ENCODE results near the gene SECTM1.
"Not testable (repeated sequence)": the region's sequence is repeated elsewhere in the genome, so short reads cannot be mapped to it uniquely, and the experiment has no call there.

Gene SECTM1

DNA sequence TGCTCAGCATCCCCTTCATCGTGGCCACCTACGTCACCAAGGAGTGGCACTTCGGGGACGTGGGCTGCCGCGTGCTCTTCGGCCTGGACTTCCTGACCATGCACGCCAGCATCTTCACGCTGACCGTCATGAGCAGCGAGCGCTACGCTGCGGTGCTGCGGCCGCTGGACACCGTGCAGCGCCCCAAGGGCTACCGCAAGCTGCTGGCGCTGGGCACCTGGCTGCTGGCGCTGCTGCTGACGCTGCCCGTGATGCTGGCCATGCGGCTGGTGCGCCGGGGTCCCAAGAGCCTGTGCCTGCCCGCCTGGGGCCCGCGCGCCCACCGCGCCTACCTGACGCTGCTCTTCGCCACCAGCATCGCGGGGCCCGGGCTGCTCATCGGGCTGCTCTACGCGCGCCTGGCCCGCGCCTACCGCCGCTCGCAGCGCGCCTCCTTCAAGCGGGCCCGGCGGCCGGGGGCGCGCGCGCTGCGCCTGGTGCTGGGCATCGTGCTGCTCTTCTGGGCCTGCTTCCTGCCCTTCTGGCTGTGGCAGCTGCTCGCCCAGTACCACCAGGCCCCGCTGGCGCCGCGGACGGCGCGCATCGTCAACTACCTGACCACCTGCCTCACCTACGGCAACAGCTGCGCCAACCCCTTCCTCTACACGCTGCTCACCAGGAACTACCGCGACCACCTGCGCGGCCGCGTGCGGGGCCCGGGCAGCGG is 41.2 kb upstream of the SECTM1 start:
- Histone ChIP-seq H3K27ac (ENCODE audit: low read length) (no peak overlapping the region), H3K9me3 (ENCODE audit: control insufficient read depth in 1 of 2, low read length in 2 of 2) (no peaks in the 10 kb centered on the region), H3K4me1 (ENCODE audit: control insufficient read depth in 1 of 2, insufficient read depth in 2 of 2, low read length in 2 of 2) (peaks cover 0 to 24% of the 10 kb centered on the region in 2 donors), H3K27me3 (ENCODE audit: low read depth, low read length) (peaks cover 43% of the 10 kb centered on the region), H3K4me3 (ENCODE audit: low read depth in 1 of 2, low read length in 2 of 2) (no peak overlapping the region), H3K36me3 (ENCODE audit: control insufficient read depth in 1 of 2, insufficient read depth in 2 of 2, low read length in 2 of 2) (no peaks in the 10 kb centered on the region)

DNA sequence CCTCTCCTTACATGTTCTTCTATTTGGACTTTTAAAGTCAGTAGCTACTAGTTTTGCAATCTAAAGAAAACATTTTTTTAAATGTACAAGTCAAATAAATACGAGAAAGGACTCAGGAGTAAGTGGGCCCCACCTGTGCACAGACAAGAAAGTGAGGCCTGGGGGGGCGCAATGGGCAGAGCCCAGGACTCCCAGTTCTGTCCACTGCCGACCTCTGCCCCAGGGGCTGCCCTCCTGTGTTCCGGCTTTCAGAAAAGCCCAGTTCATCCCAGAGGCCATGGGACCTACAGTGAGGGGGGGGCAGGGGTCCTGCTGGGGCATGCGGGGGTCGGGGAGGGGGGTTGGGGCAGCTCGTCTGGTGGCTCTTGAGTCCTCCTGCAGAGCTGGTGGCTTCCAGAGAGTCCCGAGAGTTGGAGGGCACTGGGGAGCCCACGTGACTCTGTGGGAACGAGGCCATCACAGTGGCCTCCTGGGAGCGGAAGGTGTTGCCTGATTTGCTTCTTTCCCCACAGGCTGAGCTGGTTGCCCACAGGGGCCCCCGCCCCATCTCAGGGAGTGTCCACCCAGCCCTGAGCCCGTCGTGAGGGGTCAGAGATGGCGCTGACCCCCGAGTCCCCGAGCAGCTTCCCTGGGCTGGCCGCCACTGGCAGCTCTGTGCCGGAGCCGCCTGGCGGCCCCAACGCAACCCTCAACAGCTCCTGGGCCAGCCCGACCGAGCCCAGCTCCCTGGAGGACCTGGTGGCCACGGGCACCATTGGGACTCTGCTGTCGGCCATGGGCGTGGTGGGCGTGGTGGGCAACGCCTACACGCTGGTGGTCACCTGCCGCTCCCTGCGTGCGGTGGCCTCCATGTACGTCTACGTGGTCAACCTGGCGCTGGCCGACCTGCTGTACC is 40.4 kb upstream of the SECTM1 start:
- Histone ChIP-seq H3K27ac (ENCODE audit: low read length) (no peak overlapping the region), H3K9me3 (ENCODE audit: control insufficient read depth in 1 of 2, low read length in 2 of 2) (no peaks in the 10 kb centered on the region), H3K27me3 (ENCODE audit: low read depth, low read length) (peaks cover 43% of the 10 kb centered on the region), H3K36me3 (ENCODE audit: control insufficient read depth in 1 of 2, insufficient read depth in 2 of 2, low read length in 2 of 2) (no peaks in the 10 kb centered on the region), H3K4me1 (ENCODE audit: control insufficient read depth in 1 of 2, insufficient read depth in 2 of 2, low read length in 2 of 2) (peaks cover 0 to 24% of the 10 kb centered on the region in 2 donors), H3K4me3 (ENCODE audit: low read depth in 1 of 2, low read length in 2 of 2) (no peak overlapping the region)

DNA sequence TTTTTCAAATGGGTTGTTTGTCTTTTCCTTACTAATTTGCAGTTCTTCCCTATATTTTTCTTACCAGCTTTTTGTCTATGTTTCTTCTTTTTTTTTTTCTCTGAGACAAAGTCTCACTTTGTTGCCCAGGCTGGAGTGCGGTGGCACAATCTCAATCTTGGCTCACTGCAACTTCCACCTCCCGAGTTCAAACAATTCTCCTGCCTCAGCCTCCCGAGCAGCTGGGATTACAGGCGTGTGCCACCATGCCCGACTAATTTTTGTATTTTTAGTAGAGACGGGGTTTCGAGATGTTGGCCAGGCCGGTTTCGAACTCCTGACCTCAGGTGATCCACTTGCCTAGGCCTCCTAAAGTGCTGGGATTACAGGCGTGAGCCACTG is 39.5 kb upstream of the SECTM1 start:
- Histone ChIP-seq H3K27me3 (ENCODE audit: low read depth, low read length) (peaks cover 40% of the 10 kb centered on the region), H3K4me1 (ENCODE audit: control insufficient read depth in 1 of 2, insufficient read depth in 2 of 2, low read length in 2 of 2) (peaks cover 0 to 24% of the 10 kb centered on the region in 2 donors)

DNA sequence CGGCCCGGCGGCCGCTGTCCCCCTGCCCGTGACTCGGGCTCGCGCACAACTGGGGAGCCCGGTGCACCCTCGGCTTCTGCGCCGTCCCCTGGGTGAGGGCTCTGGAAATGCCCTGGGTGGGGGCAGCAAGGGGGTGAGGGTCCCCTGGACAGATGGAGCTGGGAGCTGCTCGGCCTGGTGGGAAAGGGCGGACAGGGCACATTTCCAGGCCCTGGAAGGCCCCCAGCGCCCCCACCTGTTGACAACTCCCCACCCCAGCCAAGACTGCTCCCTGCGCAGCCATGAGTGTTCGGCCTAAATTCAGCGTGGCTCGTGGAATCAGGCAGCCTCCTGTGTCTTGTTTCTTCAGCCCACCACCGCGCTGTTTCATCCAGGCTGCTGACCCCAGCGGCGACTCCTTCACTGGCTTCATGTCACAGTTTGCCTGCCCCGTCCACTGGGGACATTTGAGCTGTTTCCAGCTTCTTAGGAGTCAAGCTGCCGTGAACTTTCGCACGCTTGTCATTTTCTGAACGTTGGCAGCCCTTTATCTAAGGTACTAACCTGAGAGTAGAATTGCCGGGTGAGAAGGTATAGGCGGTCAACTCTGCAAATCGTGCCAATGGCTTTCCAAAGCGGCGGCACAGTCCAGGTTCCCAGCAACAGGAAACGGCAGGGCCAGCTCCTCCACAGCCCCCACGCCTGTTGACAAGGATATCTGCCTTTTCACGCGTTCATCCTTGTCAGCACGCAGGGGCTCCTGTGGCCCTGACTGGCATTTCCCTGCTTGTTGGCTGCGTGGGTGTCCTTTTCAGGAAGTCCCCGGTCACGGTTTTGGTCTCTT is 38.9 kb upstream of the SECTM1 start:
- Histone ChIP-seq H3K4me1 (ENCODE audit: control insufficient read depth in 1 of 2, insufficient read depth in 2 of 2, low read length in 2 of 2) (peaks cover 0 to 24% of the 10 kb centered on the region in 2 donors), H3K27ac (ENCODE audit: low read length) (no peak overlapping the region), H3K9me3 (ENCODE audit: control insufficient read depth in 1 of 2, low read length in 2 of 2) (no peaks in the 10 kb centered on the region), H3K27me3 (ENCODE audit: low read depth, low read length) (peaks cover 40% of the 10 kb centered on the region), H3K36me3 (ENCODE audit: control insufficient read depth in 1 of 2, insufficient read depth in 2 of 2, low read length in 2 of 2) (no peaks in the 10 kb centered on the region), H3K4me3 (ENCODE audit: low read depth in 1 of 2, low read length in 2 of 2) (no peak overlapping the region)

More for the DNA sequence above, 39.5 kb upstream of the SECTM1 start:
- H3K36me3 ChIP-seq (ENCODE audit: control insufficient read depth in 1 of 2, insufficient read depth in 2 of 2, low read length in 2 of 2); H3K27ac ChIP-seq (ENCODE audit: low read length); H3K9me3 ChIP-seq (ENCODE audit: control insufficient read depth in 1 of 2, low read length in 2 of 2); H3K4me3 ChIP-seq (ENCODE audit: low read depth in 1 of 2, low read length in 2 of 2): not testable (repeated sequence)

DNA sequence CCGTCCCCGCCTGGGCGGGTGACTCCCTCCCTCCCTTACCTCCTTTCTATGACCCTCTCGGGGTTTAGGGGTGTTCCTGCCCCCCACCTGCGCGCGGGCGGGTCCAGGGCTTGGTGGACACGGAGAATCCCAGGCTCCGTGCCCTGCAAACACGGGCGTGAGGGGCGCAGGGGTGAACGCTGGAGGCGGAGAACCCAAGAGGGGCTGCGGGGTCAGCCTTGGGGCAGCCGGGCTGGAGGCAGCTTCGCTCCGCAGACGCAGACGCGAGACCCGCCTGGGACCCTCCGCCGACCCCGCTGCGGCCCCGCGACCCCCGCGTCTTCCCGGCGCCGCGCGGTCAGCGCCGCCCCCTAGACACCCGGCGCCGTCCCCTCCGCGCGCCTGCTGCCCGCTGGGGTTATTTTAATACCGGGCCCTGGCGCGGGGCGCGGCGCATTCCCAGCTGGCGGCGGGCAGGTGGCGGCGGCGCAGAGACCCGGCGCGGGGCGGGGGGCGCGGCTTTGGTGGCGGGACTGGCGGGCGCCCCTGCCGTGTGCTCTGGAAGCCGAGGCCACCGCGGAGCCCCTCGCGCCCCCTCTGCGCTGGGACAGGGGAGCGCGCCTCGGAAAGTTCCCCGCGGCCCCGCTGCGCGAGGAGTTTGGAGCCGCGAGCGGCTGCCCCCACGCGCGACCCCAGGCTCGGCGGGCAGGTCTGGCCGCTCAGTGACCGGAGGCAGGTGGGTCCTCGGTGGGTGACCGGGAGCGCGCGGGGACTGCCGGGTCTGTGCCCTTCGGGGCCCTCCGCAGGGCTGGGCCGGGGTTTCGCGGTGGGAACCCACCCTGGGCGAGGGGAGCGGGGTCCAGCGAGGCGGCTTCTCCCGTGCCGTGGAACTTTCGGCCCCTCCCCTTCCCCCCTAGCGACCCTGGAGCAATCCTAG is 38.0 kb upstream of the SECTM1 start, which contains the start of gene UTS2R:
TSS of gene UTS2R (plus strand) at position 433 of the 916 bp plus-strand sequence. CDS start 2,560 bp downstream, outside the sequence.
- Histone ChIP-seq H3K27ac (ENCODE audit: low read length) (no peak within 1 kb of the TSS), H3K4me3 (ENCODE audit: low read depth in 1 of 2, low read length in 2 of 2) (peak within 1 kb of the TSS; percentile 55 to 57), H3K27me3 (ENCODE audit: low read depth, low read length) (peaks cover 40% of the 10 kb centered on the region), H3K4me1 (ENCODE audit: control insufficient read depth in 1 of 2, insufficient read depth in 2 of 2, low read length in 2 of 2) (peaks cover 0 to 24% of the 10 kb centered on the region in 2 donors), H3K36me3 (ENCODE audit: control insufficient read depth in 1 of 2, insufficient read depth in 2 of 2, low read length in 2 of 2) (no peaks in the 10 kb centered on the region), H3K9me3 (ENCODE audit: control insufficient read depth in 1 of 2, low read length in 2 of 2) (no peaks in the 10 kb centered on the region)

DNA sequence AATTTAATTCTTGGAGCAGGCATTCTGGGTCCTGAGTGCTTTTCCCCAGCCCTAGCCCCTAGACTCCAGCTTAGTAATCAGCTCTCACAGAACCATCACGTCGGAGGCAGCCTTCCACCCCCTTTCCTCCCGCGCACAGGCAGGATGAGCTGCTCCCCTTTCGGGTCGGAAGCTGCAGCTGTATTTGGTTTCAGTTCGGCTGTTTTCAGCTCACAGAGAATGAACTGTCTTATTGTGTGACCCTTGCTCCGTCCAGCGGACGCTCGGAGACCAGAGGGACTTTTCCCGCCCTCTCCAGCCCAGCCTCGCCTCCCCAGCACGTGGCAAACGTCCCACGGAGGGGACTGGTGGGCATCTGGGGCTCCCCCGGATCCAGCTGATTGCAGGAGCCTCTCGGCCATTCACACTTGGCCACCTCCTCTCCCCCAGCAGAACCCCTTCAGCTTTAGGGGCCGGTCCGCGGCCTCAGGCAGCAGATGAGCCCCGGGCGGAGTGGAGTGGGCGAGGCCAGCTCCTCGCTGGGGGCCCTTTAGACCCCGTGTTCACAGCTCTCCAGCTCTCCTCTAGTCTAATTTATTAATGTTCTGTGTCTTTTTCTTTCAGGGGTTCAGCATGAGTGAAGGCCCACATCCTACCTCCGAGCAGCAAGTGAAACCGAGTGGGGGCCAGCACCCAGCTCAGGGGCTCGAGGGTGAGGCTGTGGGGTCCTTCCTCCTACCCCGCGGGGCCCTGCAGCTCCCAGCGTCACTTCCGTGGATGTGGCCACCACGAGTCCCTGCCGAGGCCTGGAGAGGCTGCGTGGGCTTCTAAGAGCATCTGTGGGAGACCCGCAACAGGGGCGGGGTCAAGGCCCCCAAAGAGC is 37.1 kb upstream of the SECTM1 start:
- H3K4me1 ChIP-seq (ENCODE audit: control insufficient read depth in 1 of 2, insufficient read depth in 2 of 2, low read length in 2 of 2), result peaks cover 0 to 24% of the 10 kb centered on the region in 2 donors
- peaks cover 36% of the 10 kb centered on the region for H3K27me3 ChIP-seq (ENCODE audit: low read depth, low read length)
- H3K36me3 ChIP-seq (ENCODE audit: control insufficient read depth in 1 of 2, insufficient read depth in 2 of 2, low read length in 2 of 2), result no peaks in the 10 kb centered on the region
- H3K27ac ChIP-seq (ENCODE audit: low read length), result no peak overlapping the region
- no peaks in the 10 kb centered on the region for H3K9me3 ChIP-seq (ENCODE audit: control insufficient read depth in 1 of 2, low read length in 2 of 2)
- peak overlapping the region; percentile 55 to 57 for H3K4me3 ChIP-seq (ENCODE audit: low read depth in 1 of 2, low read length in 2 of 2)

DNA sequence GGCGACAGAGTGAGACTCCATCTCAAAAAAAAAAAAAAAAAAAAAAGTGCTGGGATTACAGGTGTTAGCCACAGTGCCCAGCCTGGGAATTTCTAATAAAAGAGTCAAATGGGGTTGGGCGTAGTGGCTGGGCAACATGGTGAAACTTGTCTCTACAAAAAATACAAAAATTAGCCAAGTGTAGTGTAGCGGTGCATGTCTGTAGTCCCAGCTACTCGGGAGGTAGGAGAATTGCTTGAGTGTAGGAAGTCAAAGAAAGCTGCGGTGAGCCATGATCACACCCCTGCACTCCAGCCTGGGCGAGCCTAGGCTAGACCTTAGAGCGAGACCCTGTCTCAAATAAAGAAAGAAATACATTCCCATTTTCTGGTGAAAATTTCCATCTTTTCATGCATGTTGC is 35.6 kb upstream of the SECTM1 start:
- no peak overlapping the region for H3K4me3 ChIP-seq (ENCODE audit: low read depth in 1 of 2, low read length in 2 of 2)
- no peaks in the 10 kb centered on the region for H3K9me3 ChIP-seq (ENCODE audit: control insufficient read depth in 1 of 2, low read length in 2 of 2)
- H3K4me1 ChIP-seq (ENCODE audit: control insufficient read depth in 1 of 2, insufficient read depth in 2 of 2, low read length in 2 of 2), result peaks cover 0 to 24% of the 10 kb centered on the region in 2 donors
- no peak overlapping the region for H3K27ac ChIP-seq (ENCODE audit: low read length)
- H3K36me3 ChIP-seq (ENCODE audit: control insufficient read depth in 1 of 2, insufficient read depth in 2 of 2, low read length in 2 of 2), result no peaks in the 10 kb centered on the region
- peaks cover 22% of the 10 kb centered on the region for H3K27me3 ChIP-seq (ENCODE audit: low read depth, low read length)

DNA sequence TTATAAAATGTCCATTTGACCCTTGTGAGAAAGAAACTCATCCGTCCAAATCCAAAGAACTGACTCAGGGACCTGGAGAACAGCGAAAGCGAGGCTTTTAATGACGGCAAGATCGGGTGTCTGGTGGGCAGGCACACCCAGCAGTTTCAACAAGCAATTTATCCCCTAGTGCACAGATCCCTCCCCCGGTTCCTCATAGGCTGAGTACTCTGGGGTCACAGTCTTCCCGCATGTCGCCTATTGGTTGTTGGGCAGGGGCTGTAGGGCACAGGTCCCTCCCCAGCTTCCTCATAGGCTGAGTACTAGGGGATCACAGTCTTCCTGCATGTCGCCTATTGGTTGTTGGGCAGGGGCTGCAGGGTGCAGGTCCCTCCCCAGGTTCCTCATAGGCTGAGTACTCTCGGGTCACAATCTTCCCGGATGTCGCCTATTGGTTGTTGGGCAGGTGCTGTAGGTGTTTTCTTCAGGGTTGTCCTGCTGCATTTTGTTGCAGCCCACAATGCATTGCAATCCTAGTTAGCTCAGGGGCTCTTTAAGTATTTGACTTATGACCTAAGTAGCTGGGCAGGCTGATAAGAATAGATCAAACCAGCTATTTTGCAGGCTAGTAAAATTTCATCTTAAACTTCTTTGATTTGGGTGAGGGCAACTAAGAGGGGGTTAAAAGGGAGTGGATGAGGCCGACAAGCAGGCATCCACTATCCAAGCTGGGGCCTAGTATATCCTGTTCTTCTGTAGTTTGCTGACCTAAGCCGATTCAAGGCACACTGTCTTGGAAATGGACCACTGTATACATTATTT is 34.4 kb upstream of the SECTM1 start:
- peaks cover 0 to 24% of the 10 kb centered on the region in 2 donors for H3K4me1 ChIP-seq (ENCODE audit: control insufficient read depth in 1 of 2, insufficient read depth in 2 of 2, low read length in 2 of 2)
- H3K9me3 ChIP-seq (ENCODE audit: control insufficient read depth in 1 of 2, low read length in 2 of 2), result no peaks in the 10 kb centered on the region
- H3K27ac ChIP-seq (ENCODE audit: low read length), result no peak overlapping the region
- peaks cover 20% of the 10 kb centered on the region for H3K27me3 ChIP-seq (ENCODE audit: low read depth, low read length)
- H3K4me3 ChIP-seq (ENCODE audit: low read depth in 1 of 2, low read length in 2 of 2), result no peak overlapping the region
- no peaks in the 10 kb centered on the region for H3K36me3 ChIP-seq (ENCODE audit: control insufficient read depth in 1 of 2, insufficient read depth in 2 of 2, low read length in 2 of 2)

DNA sequence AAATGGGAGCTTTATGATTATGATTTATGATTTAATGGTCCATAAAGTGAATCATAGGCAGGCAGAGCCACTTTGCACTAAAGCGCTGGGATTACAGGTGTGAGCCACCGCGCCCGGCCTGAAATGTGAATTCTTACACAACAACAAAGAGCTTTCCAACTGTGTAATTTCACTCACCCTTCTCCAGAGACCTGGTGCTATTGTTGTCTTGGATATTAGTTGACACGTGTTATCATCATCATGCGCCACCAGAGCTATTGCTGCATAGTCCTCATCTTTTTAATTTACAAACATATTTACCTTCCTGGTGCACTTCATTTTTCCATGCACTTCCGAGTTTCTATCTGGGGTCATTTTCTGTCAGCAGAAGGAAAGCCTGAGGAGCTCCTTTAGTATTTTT is 33.2 kb upstream of the SECTM1 start:
- Histone ChIP-seq H3K4me3 (ENCODE audit: low read depth in 1 of 2, low read length in 2 of 2) (no peak overlapping the region), H3K4me1 (ENCODE audit: control insufficient read depth in 1 of 2, insufficient read depth in 2 of 2, low read length in 2 of 2) (peaks cover 0 to 16% of the 10 kb centered on the region in 2 donors), H3K9me3 (ENCODE audit: control insufficient read depth in 1 of 2, low read length in 2 of 2) (no peaks in the 10 kb centered on the region), H3K27ac (ENCODE audit: low read length) (no peak overlapping the region), H3K36me3 (ENCODE audit: control insufficient read depth in 1 of 2, insufficient read depth in 2 of 2, low read length in 2 of 2) (no peaks in the 10 kb centered on the region), H3K27me3 (ENCODE audit: low read depth, low read length) (peaks cover 11% of the 10 kb centered on the region)
